GM10847 (cell line): ENCODE results near the gene BYSL.

ENCODE experiments used
- POLR2A ChIP-seq: IDR thresholded peaks from 2 replicates; pipeline ENCODE4 v1.6.1; 2011; ENCODE audit not compliant: insufficient read length; ENCODE audit errors: extremely low read depth

BYSL gene

GRCh38 chr6:41896281-41896680 lies 25.0 kb upstream of the BYSL start:
- no peak for TF ChIP-seq POLR2A

- no peak for TF ChIP-seq POLR2A
These were observed 20.4 kb upstream of the BYSL start for GRCh38 chr6:41900861-41901260.

GRCh38 chr6:41901882-41902519 lies 19.3 kb upstream of the BYSL start:
- TF ChIP-seq POLR2A, result no peak

GRCh38 chr6:41909727-41910126 lies 11.6 kb upstream of the BYSL start:
- no peak for TF ChIP-seq POLR2A

- TF ChIP-seq POLR2A, result no peak
These were observed 7.0 kb upstream of the BYSL start for GRCh38 chr6:41914343-41914742.

- no peak for TF ChIP-seq POLR2A
These were observed 6.3 kb upstream of the BYSL start for GRCh38 chr6:41914869-41915530.

- TF ChIP-seq POLR2A, result no peak
These were observed 3.8 kb upstream of the BYSL start for GRCh38 chr6:41917528-41917927.

- no peak for TF ChIP-seq POLR2A
These were observed 356 bp downstream of the BYSL start for GRCh38 chr6:41921712-41921998.

- TF ChIP-seq POLR2A, result no peak
These were observed 855 bp downstream of the BYSL start for GRCh38 chr6:41922154-41922553.

- TF ChIP-seq POLR2A, result no peak
These were observed 6.0 kb downstream of the BYSL start for GRCh38 chr6:41927253-41927652.

GRCh38 chr6:41929924-41930323 lies 8.6 kb downstream of the BYSL start:
- no peak for TF ChIP-seq POLR2A

GRCh38 chr6:41931792-41932191 lies 10.5 kb downstream of the BYSL start:
- no peak for TF ChIP-seq POLR2A

- no peak for TF ChIP-seq POLR2A
These were observed 11.1 kb downstream of the BYSL start for GRCh38 chr6:41932378-41932777.

- TF ChIP-seq POLR2A, result no peak
These were observed 13.2 kb downstream of the BYSL start for GRCh38 chr6:41934278-41935192.

- no peak for TF ChIP-seq POLR2A
These were observed 13.9 kb downstream of the BYSL start for GRCh38 chr6:41935193-41935574.

GRCh38 chr6:41935685-41936072 lies 14.4 kb downstream of the BYSL start:
- no peak for TF ChIP-seq POLR2A
